Tibial nerve (tissue), 4 donors: Measurements from ENCODE around the gene PRDM1. TPM values are rescaled to one million over a fixed set of nuclear protein-coding genes. Genes with fewer than 3 reads are reported as not detected.

Experiments
- DNase-seq, 2 donors: peaks; one replicate each; pipeline ENCODE4 v3.0.0-alpha.2; 2019; ENCODE audit warnings: low spot score in 2 of 2
- H3K27ac ChIP-seq, 4 donors: fragments of 200-600 bp; sonication (generic) in 3 of 4; one replicate each; pipeline ENCODE4 v1.5.1; 2017 to 2019; ENCODE audit warnings: mild to moderate bottlenecking in 1 of 4
- H3K27me3 ChIP-seq, 2 donors: fragments of 200-600 bp; sonication (generic) in 1 of 2; one replicate each; pipeline versions ENCODE4 v1.5.1 to v1.6.0; 2017 to 2019
- H3K36me3 ChIP-seq, 3 donors: fragments of 200-600 bp; sonication (generic); one replicate each; pipeline ENCODE4 v1.5.1; 2018 to 2019
- H3K4me1 ChIP-seq, 4 donors: fragments of 200-600 bp; sonication (generic) in 3 of 4; one replicate each; pipeline ENCODE4 v1.5.1; 2017 to 2019
- H3K4me3 ChIP-seq, 4 donors: fragments of 200-600 bp; sonication (generic) in 3 of 4; one replicate each; pipeline ENCODE4 v1.5.1; 2017 to 2019; ENCODE audit warnings: mild to moderate bottlenecking in 1 of 4, moderate library complexity in 1 of 4
- H3K9me3 ChIP-seq, 4 donors: fragments of 200-600 bp; sonication (generic) in 3 of 4; one replicate each; pipeline ENCODE4 v1.5.1; 2017 to 2019
- CTCF ChIP-seq, 5 experiments: fragments of 200-600 bp in 3 of 5; fragments of 450-650 bp in 2 of 5; sonication (generic) in 3 of 5; IDR thresholded peaks; one replicate each; pipeline ENCODE4 v1.5.1; 2016 to 2019; ENCODE audit warnings: antibody characterized with exemption in 5 of 5, mild to moderate bottlenecking in 3 of 5, moderate library complexity in 2 of 5
- EP300 ChIP-seq, 2 donors: sonication (generic); formaldehyde crosslinking; IDR thresholded peaks; one replicate each; pipeline ENCODE4 v1.6.1; 2017; ENCODE audit warnings: antibody characterized with exemption in 2 of 2, mild to moderate bottlenecking in 1 of 2
- POLR2A ChIP-seq, 2 donors: fragments of 450-650 bp; IDR thresholded peaks; one replicate each; pipeline ENCODE4 v1.6.1; 2017; ENCODE audit warnings: antibody characterized with exemption in 2 of 2, mild to moderate bottlenecking in 2 of 2, moderate library complexity in 2 of 2
- WGBS, 2 donors: methylation state at CpG; one replicate each; pipeline ENCODE4 v1.1.5; 2018; 5-methylcytosine and 5-hydroxymethylcytosine counted together
- total RNA-seq, 4 donors: library from RNA; depleted of rRNA; stranded (reverse); fragments of >200 nt; gene quantifications; one replicate each; pipeline ENCODE4 v1.1.0, GENCODE V29; 2016

The PRDM1 gene
- total RNA-seq, 4 donors from 2014 or later = 2.1 to 17.3 (median 5.6) TPM

GRCh38 chr6:106069478-106069877 is 16.7 kb upstream of the PRDM1 start:
- Histone ChIP-seq H3K36me3 (no peaks in the 10 kb centered on the region), H3K9me3 (no peaks in the 10 kb centered on the region), H3K4me3 (no peak overlapping the region), H3K27me3 (peaks cover 0 to 3% of the 10 kb centered on the region in 2 donors), H3K27ac (no peak overlapping the region), H3K4me1 (peaks cover 0 to 8% (median 2%) of the 10 kb centered on the region in 4 donors)
- no peak for TF ChIP-seq POLR2A (IDR thresholded peaks at IDR 0.05)
- peak in 1 of 2 donors; percentile 49 for TF ChIP-seq EP300 (IDR thresholded peaks at IDR 0.05)
- no peak for TF ChIP-seq CTCF (IDR thresholded peaks at IDR 0.05)
- peak in 1 of 2 donors; percentile 77 for DNase-seq
- WGBS, 2 donors = 25 to 32% methylated on average over 8 of the region's 8 CpGs

- WGBS, 2 donors = 90 to 93% methylated on average over 1 of the region's 1 CpG
- Histone ChIP-seq H3K9me3 (no peaks in the 10 kb centered on the region), H3K27me3 (peaks cover 0 to 3% of the 10 kb centered on the region in 2 donors), H3K27ac (no peak overlapping the region), H3K4me3 (no peak overlapping the region), H3K4me1 (peaks cover 0 to 8% (median 2%) of the 10 kb centered on the region in 4 donors), H3K36me3 (no peaks in the 10 kb centered on the region)
- DNase-seq = no peak
- TF ChIP-seq EP300 (IDR thresholded peaks at IDR 0.05) (no peak), CTCF (IDR thresholded peaks at IDR 0.05) (no peak), POLR2A (IDR thresholded peaks at IDR 0.05) (no peak)
Observed at GRCh38 chr6:106070636-106071035, 15.5 kb upstream of the PRDM1 start.

- Histone ChIP-seq H3K9me3 (no peaks in the 10 kb centered on the region), H3K4me1 (peaks cover 0 to 8% (median 2%) of the 10 kb centered on the region in 4 donors), H3K27me3 (peaks cover 0 to 3% of the 10 kb centered on the region in 2 donors), H3K4me3 (no peak overlapping the region), H3K36me3 (no peaks in the 10 kb centered on the region), H3K27ac (no peak overlapping the region)
- DNase-seq = no peak
- TF ChIP-seq POLR2A (IDR thresholded peaks at IDR 0.05) (no peak), CTCF (IDR thresholded peaks at IDR 0.05) (no peak), EP300 (IDR thresholded peaks at IDR 0.05) (no peak)
- 85 to 92% methylated on average over 8 of the region's 8 CpGs for WGBS, 2 donors
Observed at GRCh38 chr6:106072501-106073090, 13.5 kb upstream of the PRDM1 start.

- Histone ChIP-seq H3K36me3 (no peaks in the 10 kb centered on the region), H3K27me3 (peaks cover 0 to 3% of the 10 kb centered on the region in 2 donors), H3K27ac (no peak overlapping the region), H3K9me3 (no peaks in the 10 kb centered on the region), H3K4me1 (peaks cover 0 to 8% (median 2%) of the 10 kb centered on the region in 4 donors), H3K4me3 (no peak overlapping the region)
- no peak for TF ChIP-seq EP300 (IDR thresholded peaks at IDR 0.05)
- TF ChIP-seq POLR2A (IDR thresholded peaks at IDR 0.05) = no peak
- DNase-seq = no peak
- WGBS, 2 donors = 89 to 94% methylated on average over 3 of the region's 3 CpGs
Observed at GRCh38 chr6:106074146-106074545, 12.0 kb upstream of the PRDM1 start.

- H3K9me3 ChIP-seq = no peaks in the 10 kb centered on the region
- 90 to 94% methylated on average over 3 of the region's 3 CpGs for WGBS, 2 donors
- H3K4me1 ChIP-seq = no peaks in the 10 kb centered on the region
- no peak overlapping the region for H3K27ac ChIP-seq
- no peak overlapping the region for H3K4me3 ChIP-seq
- TF ChIP-seq CTCF (IDR thresholded peaks at IDR 0.05) (no peak), POLR2A (IDR thresholded peaks at IDR 0.05) (no peak), EP300 (IDR thresholded peaks at IDR 0.05) (no peak)
- peaks cover 0 to 3% of the 10 kb centered on the region in 2 donors for H3K27me3 ChIP-seq
- no peak for DNase-seq
- no peaks in the 10 kb centered on the region for H3K36me3 ChIP-seq
Observed at GRCh38 chr6:106076139-106076538, 10.0 kb upstream of the PRDM1 start.
